RWPE1 (cell line): Measurements from ENCODE around the gene ATXN1.

Source experiments
- CTCF ChIA-PET: fragments of 350-600 bp; sonication (Branson Sonifier 250); formaldehyde crosslinking; extraction: SDS; loops from one replicate; lab custom pipeline; 2021; lab: Yijun Ruan, JAX
- POLR2A ChIA-PET: fragments of 400-600 bp; formaldehyde crosslinking; extraction: SDS; loops from one replicate; lab custom pipeline; 2020; ENCODE audit warnings: antibody characterized with exemption; ENCODE audit not compliant: low non-redundant PET; lab: Yijun Ruan, JAX
- DNase-seq: peaks from one replicate; pipeline ENCODE4 v3.0.0; 2012; ENCODE audit warnings: low spot score
- H3K27ac ChIP-seq: fragments of 450-650 bp; 2 replicates; pipeline ENCODE4 v1.5.1; 2017
- TF ChIP-seq, protein P1 (sequence below): fragments of 450-650 bp; conservative IDR thresholded peaks from 2 replicates; pipeline ENCODE4 v1.5.1; 2017; ENCODE audit warnings: low read depth, mild to moderate bottlenecking

Gene ATXN1

DNA sequence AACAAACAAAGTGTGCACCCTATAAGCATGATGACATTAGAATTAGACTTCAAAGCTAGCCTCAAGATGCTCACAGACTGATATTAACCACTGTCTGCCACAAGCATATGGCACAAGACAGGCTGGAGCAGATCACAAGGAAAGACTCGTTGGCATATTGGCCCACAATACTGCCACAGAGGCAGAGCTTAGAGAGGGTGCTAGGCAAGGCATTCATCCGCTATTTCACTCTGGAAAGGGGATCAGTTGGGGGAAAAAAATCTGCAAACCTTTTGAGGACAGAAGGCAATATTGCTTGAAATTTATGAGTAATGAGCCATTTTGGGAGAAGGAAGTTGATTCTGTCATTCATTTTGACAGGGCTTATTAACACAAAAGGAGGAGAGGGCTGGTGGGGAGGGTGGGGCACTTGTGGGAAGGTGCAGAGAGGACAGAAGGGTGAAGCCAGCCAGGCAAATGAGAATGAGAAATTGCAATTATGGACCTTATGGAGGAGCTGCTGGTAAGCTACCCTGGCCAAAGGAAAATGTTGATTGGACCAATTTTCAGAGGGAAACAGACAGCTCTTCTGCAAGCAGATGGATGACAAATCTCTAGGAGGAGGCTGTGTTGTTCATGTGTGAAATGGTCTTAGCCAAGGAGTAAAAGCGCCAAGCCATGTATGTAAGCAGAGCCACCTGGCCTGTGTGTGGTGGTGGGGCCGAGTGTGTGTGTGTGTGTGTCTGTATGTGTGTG lies 335.2 kb downstream of the ATXN1 start:
- ChIA-PET CTCF (no interaction called here), POLR2A (interaction anchor here (0.5 kb wide), 1 partner anchor 108 kb away, joined by 5 read pairs; no protein-coding TSS in a partner anchor)
- TF ChIP-seq, protein P1, sequence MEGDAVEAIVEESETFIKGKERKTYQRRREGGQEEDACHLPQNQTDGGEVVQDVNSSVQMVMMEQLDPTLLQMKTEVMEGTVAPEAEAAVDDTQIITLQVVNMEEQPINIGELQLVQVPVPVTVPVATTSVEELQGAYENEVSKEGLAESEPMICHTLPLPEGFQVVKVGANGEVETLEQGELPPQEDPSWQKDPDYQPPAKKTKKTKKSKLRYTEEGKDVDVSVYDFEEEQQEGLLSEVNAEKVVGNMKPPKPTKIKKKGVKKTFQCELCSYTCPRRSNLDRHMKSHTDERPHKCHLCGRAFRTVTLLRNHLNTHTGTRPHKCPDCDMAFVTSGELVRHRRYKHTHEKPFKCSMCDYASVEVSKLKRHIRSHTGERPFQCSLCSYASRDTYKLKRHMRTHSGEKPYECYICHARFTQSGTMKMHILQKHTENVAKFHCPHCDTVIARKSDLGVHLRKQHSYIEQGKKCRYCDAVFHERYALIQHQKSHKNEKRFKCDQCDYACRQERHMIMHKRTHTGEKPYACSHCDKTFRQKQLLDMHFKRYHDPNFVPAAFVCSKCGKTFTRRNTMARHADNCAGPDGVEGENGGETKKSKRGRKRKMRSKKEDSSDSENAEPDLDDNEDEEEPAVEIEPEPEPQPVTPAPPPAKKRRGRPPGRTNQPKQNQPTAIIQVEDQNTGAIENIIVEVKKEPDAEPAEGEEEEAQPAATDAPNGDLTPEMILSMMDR: no peak
- H3K27ac ChIP-seq: no peak overlapping the region
- DNase-seq: no peak

DNA sequence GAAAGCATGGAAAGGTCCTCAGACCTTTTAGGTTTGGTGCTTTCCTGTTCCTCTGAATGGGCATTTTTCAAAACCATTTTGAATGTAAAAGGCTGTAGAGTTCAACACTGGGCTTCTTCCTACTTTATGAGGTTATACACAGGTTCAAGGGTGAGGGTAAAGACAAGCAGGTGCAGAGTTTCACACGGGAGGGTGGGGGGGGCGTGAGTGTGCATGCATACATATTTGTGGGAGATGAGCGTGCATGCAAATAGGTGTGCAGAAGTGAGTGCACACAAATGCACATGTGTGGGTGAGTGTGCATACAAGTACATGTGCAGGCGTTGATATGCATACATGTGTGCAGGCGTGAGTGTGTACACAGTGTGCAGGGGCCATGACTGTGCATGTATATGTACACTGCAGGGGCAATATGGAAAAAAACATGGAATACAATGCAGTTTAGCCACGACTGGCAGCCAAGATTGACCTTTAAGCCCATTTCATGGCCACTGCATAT lies 339.7 kb downstream of the ATXN1 start:
- no peak overlapping the region for H3K27ac ChIP-seq
- ChIA-PET POLR2A (no interaction called here), CTCF (no interaction called here)
- no peak for DNase-seq
- TF ChIP-seq, protein P1: no peak

DNA sequence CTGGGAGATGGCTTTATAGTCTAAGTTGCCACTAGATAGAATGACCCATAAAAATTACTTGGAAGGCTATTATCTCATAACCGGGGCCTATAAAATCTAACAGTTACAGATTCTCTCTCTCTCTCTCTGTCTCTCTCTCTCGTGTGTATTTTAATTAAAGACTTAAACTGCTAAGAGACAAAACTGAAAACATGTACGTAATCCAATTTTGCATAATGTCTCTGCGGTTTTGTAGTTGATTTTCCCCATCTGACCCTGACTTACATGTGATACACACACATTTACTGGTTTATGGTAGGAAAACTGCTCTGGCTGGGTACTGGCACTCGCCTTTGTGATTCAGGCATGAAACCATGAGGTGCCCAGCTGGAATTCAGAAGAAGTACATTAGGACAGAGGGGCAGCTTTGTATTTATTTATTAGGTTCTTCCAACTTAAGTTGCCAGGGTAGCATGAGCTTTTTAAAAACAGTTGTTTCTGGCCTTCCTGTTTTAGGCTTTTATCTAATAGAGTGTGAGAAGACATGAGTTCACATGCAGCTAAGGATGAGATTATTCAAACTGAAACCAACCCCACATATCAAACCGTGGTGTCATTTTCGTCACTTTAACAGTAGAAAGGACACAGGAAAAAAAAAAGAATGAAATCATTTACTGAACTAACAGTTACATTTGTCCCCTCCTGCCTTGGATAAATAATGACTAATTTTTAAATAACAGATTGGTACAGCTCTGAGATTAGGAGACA lies 340.4 kb downstream of the ATXN1 start:
- DNase-seq: no peak
- ChIA-PET POLR2A (no interaction called here), CTCF (interaction anchor here (0.6 kb wide), 2 partner anchors 11 to 51 kb away, joined by 3 to 5 read pairs; no protein-coding TSS in a partner anchor)
- TF ChIP-seq, protein P1: no peak
- no peak overlapping the region for H3K27ac ChIP-seq

DNA sequence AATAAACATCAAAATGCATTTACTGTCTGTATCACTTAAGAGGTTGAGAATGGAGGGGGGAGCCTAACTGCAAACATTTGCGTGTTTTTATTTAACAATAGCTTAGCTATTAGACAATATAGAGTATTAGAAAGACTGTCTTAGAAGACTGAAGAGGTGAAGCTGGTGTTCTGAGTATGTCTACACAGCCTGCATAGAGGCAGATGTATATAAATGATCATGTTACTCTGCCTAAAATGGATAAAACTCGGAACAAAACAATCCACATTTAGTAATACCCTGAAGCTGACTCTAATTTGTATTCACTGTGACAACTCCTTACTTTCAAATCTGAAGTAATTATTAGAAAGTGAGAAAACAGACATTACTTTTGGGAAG lies 340.9 kb downstream of the ATXN1 start:
- no peak for DNase-seq
- ChIA-PET CTCF (interaction anchor here (0.6 kb wide), 1 partner anchor 11 kb away, joined by 5 read pairs; no protein-coding TSS in a partner anchor), POLR2A (no interaction called here)
- H3K27ac ChIP-seq: no peak overlapping the region
- TF ChIP-seq, protein P1: no peak

DNA sequence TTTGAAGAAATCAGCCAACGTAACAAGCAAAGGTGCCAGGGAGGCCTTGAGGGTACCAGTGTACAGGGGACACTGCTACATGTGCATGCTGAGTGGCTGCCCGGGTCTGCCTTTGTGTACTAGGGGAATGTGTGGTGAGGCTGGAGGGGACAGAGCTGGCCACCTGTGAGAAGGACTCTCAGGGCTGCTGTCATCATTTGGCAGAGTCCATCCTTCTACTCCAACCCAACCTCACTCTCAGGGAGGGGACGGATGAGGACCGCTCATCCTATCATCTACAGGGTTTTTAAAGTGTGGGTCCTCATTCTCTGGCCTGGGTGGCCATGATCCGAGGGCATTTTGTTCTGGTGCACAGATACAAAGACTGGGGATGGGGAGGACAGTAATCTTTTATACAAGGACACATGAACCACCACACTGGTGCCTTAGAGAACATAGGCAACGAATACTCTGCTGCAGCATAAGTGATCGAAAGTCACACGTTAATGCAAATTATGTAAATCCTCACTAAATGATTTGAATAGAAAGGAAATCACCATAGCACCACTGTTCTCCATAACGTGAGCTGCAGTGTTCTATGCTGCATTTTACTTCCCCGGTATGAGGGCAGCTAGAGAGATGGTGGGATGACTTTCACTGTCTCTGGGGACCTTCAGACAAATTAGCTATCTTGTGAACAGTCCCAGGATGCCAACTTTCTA lies 341.5 kb downstream of the ATXN1 start:
- CTCF ChIA-PET: interaction anchor here (0.5 kb wide), 1 partner anchor 81 kb away, joined by 6 read pairs; no protein-coding TSS in a partner anchor
- DNase-seq: no peak
- no peak overlapping the region for H3K27ac ChIP-seq
- TF ChIP-seq, protein P1: no peak
- POLR2A ChIA-PET: no interaction called here

DNA sequence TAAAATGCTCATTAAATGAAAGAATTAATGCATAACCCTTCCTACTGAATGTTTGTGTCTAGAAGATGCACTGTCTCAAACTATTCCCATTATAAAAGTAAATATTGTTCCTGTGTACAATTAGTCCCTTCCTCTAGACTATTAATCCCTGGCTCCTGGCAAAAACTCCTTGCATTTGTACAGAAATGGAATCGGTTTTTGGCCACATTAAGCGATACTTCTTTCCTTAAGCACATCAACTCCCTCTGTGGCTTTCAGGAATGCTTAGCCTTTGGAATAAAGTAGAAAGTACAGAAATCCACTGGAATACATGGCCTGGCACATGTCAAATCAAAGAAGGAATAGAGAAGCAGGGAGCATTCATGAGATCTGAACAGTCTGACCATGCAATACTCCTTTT lies 343.1 kb downstream of the ATXN1 start:
- TF ChIP-seq, protein P1: no peak
- DNase-seq: no peak
- H3K27ac ChIP-seq: no peak overlapping the region
- ChIA-PET CTCF (interaction anchor here (1.1 kb wide), 1 partner anchor 9 kb away, joined by 8 read pairs; no protein-coding TSS in a partner anchor), POLR2A (no interaction called here)
